DND-41 (cell line): ENCODE data around the gene LHX3.

Source experiments
- ATAC-seq: fragments of 200-7000 bp; cut with Tn5 transposase; 3 replicates; pipeline ENCODE4 v1.9.1; 2021; ENCODE audit warnings: low read depth; ENCODE audit not compliant: insufficient read depth
- DNase-seq: peaks from one replicate; pipeline ENCODE4 v3.0.0-alpha.2; 2020
- H2AFZ ChIP-seq: 2 replicates; pipeline ENCODE4 v1.6.0; 2012; ENCODE audit warnings: low read depth, low read length
- H3K27ac ChIP-seq: 2 replicates; pipeline ENCODE4 v1.5.1; 2012; ENCODE audit warnings: low read length, inconsistent platforms
- H3K27me3 ChIP-seq: fragments of 200-600 bp; sonication (generic); 2 replicates; pipeline ENCODE4 v1.6.0; 2012; ENCODE audit warnings: low read length, mild to moderate bottlenecking, inconsistent platforms; ENCODE audit not compliant: insufficient read depth, poor library complexity
- H3K36me3 ChIP-seq: 2 replicates; pipeline ENCODE4 v1.5.1; 2012; ENCODE audit warnings: low read length, inconsistent platforms; ENCODE audit not compliant: insufficient read depth
- H3K4me1 ChIP-seq: 2 replicates; pipeline ENCODE4 v1.5.1; 2012; ENCODE audit warnings: mild to moderate bottlenecking, low read length; ENCODE audit not compliant: insufficient read depth
- H3K4me2 ChIP-seq: 2 replicates; pipeline ENCODE4 v1.6.0; 2012; ENCODE audit warnings: mild to moderate bottlenecking, moderate library complexity, low read length, inconsistent platforms; ENCODE audit not compliant: insufficient read depth
- H3K4me3 ChIP-seq, 2 experiments: fragments of 200-600 bp in 1 of 2; shearing (Covaris generic) in 1 of 2; 2 replicates each; pipeline ENCODE4 v1.5.1; 2012 to 2016; ENCODE audit warnings: inconsistent platforms in 2 of 2, low read length in 2 of 2, mild to moderate bottlenecking in 2 of 2, low read depth in 1 of 2, moderate library complexity in 1 of 2
- H3K79me2 ChIP-seq: 2 replicates; pipeline ENCODE4 v1.6.0; 2012; ENCODE audit warnings: low read length, inconsistent platforms; ENCODE audit not compliant: insufficient read depth
- H3K9ac ChIP-seq: 2 replicates; pipeline ENCODE4 v1.6.0; 2012; ENCODE audit warnings: low read depth, mild to moderate bottlenecking, inconsistent platforms, low read length, moderate library complexity
- H3K9me3 ChIP-seq: 2 replicates; pipeline ENCODE4 v1.5.1; 2012; ENCODE audit warnings: low read length, moderate library complexity, mild to moderate bottlenecking, inconsistent platforms; ENCODE audit not compliant: insufficient read depth, severe bottlenecking
- H4K20me1 ChIP-seq: 2 replicates; pipeline ENCODE4 v1.6.0; 2012; ENCODE audit warnings: low read length; ENCODE audit not compliant: insufficient read depth
- EZH2 ChIP-seq: IDR thresholded peaks from 3 replicates; pipeline ENCODE4 v1.6.1; 2012; ENCODE audit warnings: borderline replicate concordance, low read depth, mild to moderate bottlenecking, moderate library complexity, low read length, inconsistent platforms; ENCODE audit not compliant: severe bottlenecking
- TF ChIP-seq, protein P1 (sequence below): IDR thresholded peaks from 2 replicates; pipeline ENCODE4 v1.5.1; 2012; ENCODE audit warnings: borderline replicate concordance, low read length, moderate library complexity, mild to moderate bottlenecking; ENCODE audit not compliant: poor library complexity, severe bottlenecking; ENCODE audit errors: extremely low read depth

Gene LHX3

DNA sequence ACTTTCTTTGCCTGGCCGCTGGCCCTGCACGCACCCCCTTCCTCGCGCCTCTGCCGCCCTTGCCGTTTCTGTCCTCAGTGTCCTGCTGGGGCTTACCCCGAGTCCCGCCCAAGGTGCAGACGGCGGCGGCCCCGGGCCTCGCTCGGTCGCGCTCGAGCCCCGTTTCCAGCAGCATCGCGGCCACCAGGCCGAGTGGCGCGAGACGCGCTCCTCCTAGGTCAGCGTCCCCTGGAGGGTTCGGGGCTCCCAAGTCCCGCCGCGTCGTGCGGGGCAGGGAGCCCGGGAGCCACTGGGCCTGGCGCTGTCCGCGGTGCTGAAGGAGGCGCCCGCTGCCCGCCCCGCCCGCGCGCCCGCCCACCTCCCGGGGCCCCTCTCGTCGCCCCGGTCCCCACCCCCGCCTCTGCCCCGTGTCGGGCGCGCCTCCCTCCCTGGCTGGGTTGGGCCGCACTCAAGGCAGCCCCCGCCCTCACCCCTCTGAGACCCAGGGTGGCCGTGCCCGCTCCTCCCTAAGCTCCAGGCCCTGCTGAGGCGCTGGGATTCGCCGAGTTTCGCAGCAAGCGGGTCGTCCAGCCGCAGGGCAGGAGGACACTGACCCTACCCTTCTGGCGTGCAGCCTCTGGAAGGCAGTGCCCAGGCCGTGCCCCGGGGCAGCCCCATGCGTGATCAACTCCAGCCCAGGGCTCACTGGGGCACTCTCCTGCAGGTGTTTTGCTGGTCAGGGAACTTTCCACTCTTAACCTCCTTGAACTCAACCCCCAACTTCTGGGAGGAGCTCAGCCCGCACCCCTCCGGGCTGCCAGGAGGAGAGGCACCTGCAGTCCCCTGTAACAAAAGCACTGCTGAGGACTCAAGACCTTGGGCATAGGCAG is at the start of gene LHX3:
Gene LHX3 (minus strand): TSS at position 291 of the 869 bp plus-strand sequence. CDS start 116 bp downstream, at position 175.
- DNase-seq = no peak
- H3K9me3 ChIP-seq = no peaks in the 10 kb centered on the region
- no peak within 1 kb of the TSS for H3K4me3 ChIP-seq
- H3K36me3 ChIP-seq = peaks cover 6% of the 10 kb centered on the region; the same call in 1 of the 2 replicates
- H3K4me2 ChIP-seq = no peak within 1 kb of the TSS
- no peak within 1 kb of the TSS for H3K9ac ChIP-seq
- H3K79me2 ChIP-seq = no peaks in the 10 kb centered on the region
- no peak within 1 kb of the TSS for H3K27ac ChIP-seq
- H4K20me1 ChIP-seq = peaks cover 15% of the 10 kb centered on the region
- H3K27me3 ChIP-seq = no peaks in the 10 kb centered on the region
- ATAC-seq = 0 out of 3 replicates have a peak, but pooled peaks have one; percentile 45
- TF ChIP-seq EZH2 = no peak
- TF ChIP-seq, protein P1, sequence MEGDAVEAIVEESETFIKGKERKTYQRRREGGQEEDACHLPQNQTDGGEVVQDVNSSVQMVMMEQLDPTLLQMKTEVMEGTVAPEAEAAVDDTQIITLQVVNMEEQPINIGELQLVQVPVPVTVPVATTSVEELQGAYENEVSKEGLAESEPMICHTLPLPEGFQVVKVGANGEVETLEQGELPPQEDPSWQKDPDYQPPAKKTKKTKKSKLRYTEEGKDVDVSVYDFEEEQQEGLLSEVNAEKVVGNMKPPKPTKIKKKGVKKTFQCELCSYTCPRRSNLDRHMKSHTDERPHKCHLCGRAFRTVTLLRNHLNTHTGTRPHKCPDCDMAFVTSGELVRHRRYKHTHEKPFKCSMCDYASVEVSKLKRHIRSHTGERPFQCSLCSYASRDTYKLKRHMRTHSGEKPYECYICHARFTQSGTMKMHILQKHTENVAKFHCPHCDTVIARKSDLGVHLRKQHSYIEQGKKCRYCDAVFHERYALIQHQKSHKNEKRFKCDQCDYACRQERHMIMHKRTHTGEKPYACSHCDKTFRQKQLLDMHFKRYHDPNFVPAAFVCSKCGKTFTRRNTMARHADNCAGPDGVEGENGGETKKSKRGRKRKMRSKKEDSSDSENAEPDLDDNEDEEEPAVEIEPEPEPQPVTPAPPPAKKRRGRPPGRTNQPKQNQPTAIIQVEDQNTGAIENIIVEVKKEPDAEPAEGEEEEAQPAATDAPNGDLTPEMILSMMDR = no peak
- no peak within 1 kb of the TSS for H2AFZ ChIP-seq
- H3K4me1 ChIP-seq = no peaks in the 10 kb centered on the region

DNA sequence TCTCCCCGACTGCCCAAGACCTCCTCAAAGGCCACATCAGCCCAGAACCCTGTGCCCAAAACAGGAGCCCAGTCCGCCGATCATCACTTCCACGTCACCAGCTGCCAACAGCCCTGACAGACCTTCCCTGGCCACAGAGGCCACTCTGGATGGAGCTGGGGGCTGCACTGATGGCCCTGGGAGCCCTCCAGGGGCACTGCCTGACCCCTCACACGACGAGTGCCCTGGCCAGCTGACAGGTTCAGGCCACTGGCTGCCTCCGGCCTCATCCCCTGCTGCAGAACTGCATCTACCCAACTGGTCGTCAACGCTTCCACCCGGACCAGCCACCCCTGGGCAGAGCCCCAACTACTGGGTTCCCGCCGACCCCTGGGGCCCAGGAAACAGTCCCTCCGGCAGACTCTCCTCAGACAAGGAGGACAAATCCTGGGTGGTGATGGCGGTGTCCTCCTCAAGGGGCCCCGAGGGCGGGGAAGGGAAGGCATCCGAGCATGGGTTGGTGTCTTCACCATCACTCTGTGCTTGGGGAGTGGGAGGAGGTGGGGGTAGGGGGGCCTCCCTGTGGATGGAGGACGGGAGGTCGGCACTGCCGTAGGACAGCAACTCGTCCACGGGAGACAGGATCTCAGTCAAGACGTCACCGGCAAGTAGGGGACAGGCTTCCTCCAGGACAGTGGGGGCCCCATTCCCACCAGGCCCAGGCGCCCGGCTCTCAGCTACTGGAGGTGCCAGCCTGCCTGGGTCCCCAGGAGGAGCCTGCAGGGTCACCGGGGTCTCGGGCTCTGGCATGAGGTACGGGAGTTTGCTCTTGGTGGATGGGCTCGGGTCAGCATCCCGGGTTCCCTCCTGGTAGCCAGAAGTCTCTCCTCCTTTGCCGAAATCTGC is 48.6 kb upstream of the LHX3 start:
- Histone ChIP-seq H3K36me3 (no peaks in the 10 kb centered on the region), H3K9ac (no peak overlapping the region), H3K27ac (no peak overlapping the region), H3K4me2 (no peak overlapping the region), H3K9me3 (no peaks in the 10 kb centered on the region), H3K79me2 (no peaks in the 10 kb centered on the region), H2AFZ (no peak overlapping the region), H3K4me1 (no peaks in the 10 kb centered on the region), H4K20me1 (no peaks in the 10 kb centered on the region), H3K27me3 (no peaks in the 10 kb centered on the region), H3K4me3 (no peak overlapping the region)
- DNase-seq (no peak), ATAC-seq (no peak)
- TF ChIP-seq, protein P1 = no peak
- TF ChIP-seq EZH2 = no peak

DNA sequence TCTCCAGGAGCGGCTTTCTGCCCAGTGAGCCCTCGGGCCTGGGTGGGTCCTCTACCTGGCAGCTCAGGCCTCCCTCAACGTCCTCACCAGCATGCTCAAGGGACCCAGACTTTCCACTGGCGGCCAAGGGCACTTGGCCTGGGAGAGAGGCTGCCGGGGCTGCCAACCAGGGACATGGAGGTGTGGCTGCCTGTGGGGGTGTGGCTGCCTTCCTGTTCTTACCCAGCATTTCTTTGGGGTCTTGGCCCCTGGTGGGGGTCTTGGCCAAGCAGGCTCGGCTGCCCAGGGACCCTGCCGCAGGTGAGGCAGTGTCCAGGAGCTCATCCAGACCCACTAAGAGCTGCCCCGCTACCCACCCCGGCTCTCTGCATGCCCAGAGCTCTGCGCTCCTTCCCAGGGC is 47.9 kb upstream of the LHX3 start:
- no peak overlapping the region for H3K9ac ChIP-seq
- no peak overlapping the region for H3K4me2 ChIP-seq
- TF ChIP-seq, protein P1 = no peak
- TF ChIP-seq EZH2 = no peak
- H4K20me1 ChIP-seq = no peaks in the 10 kb centered on the region
- no peaks in the 10 kb centered on the region for H3K4me1 ChIP-seq
- H3K27ac ChIP-seq = no peak overlapping the region
- no peaks in the 10 kb centered on the region for H3K36me3 ChIP-seq
- no peak overlapping the region for H2AFZ ChIP-seq
- H3K27me3 ChIP-seq = no peaks in the 10 kb centered on the region
- H3K9me3 ChIP-seq = no peaks in the 10 kb centered on the region
- ATAC-seq (no peak), DNase-seq (no peak)
- no peak overlapping the region for H3K4me3 ChIP-seq
- no peaks in the 10 kb centered on the region for H3K79me2 ChIP-seq
